HG02642 (cell line): ENCODE results near the gene STKLD1.
A peak's percentile ranks its signal among the peaks of the same experiment; 100 is the strongest.
"Not testable (repeated sequence)": the region's sequence is repeated elsewhere in the genome, so short reads cannot be mapped to it uniquely, and the experiment has no call there.

Experiments
- ATAC-seq: cut with Tn5 transposase; IDR thresholded peaks from one replicate; pipeline ENCODE4 v1.9.1; 2021; ENCODE audit warnings: mild to moderate bottlenecking; ENCODE audit not compliant: unreplicated experiment, poor library complexity

STKLD1 gene

GRCh38 chr9:133360400-133361393 lies 15.5 kb upstream of the STKLD1 start:
- no peak for ATAC-seq

GRCh38 chr9:133361507-133362092 lies 14.6 kb upstream of the STKLD1 start:
- ATAC-seq: no peak

- no peak for ATAC-seq
These were observed 13.7 kb upstream of the STKLD1 start for GRCh38 chr9:133362359-133363044.

GRCh38 chr9:133366435-133366834 lies 9.7 kb upstream of the STKLD1 start:
- no peak for ATAC-seq

- ATAC-seq: no peak
These were observed 8.9 kb upstream of the STKLD1 start for GRCh38 chr9:133367221-133367620.

GRCh38 chr9:133367778-133368177 lies 8.4 kb upstream of the STKLD1 start:
- no peak for ATAC-seq

GRCh38 chr9:133368249-133368881 lies 7.8 kb upstream of the STKLD1 start:
- no peak for ATAC-seq

- ATAC-seq: no peak
These were observed 6.7 kb upstream of the STKLD1 start for GRCh38 chr9:133369422-133369821.

GRCh38 chr9:133369933-133370332 lies 6.2 kb upstream of the STKLD1 start:
- ATAC-seq: no peak

- no peak for ATAC-seq
These were observed 5.5 kb upstream of the STKLD1 start for GRCh38 chr9:133370685-133371084.

GRCh38 chr9:133371261-133371711 lies 4.9 kb upstream of the STKLD1 start:
- ATAC-seq: no peak

GRCh38 chr9:133372144-133372543 lies 4.0 kb upstream of the STKLD1 start:
- no peak for ATAC-seq

GRCh38 chr9:133374612-133375115 lies 1.5 kb upstream of the STKLD1 start:
- ATAC-seq: no peak

- ATAC-seq: peak; percentile 28
These were observed 946 bp upstream of the STKLD1 start for GRCh38 chr9:133375116-133375723.

GRCh38 chr9:133377280-133377679 lies 1.1 kb downstream of the STKLD1 start:
- ATAC-seq: not testable (repeated sequence)

GRCh38 chr9:133377721-133378216 lies 1.6 kb downstream of the STKLD1 start:
- ATAC-seq: no peak

- ATAC-seq: no peak
These were observed 2.3 kb downstream of the STKLD1 start for GRCh38 chr9:133378408-133378962.

GRCh38 chr9:133379153-133380086 lies 3.3 kb downstream of the STKLD1 start:
- ATAC-seq: no peak
